ENCODE data around the gene CRYGC.

Gene CRYGC

DNA sequence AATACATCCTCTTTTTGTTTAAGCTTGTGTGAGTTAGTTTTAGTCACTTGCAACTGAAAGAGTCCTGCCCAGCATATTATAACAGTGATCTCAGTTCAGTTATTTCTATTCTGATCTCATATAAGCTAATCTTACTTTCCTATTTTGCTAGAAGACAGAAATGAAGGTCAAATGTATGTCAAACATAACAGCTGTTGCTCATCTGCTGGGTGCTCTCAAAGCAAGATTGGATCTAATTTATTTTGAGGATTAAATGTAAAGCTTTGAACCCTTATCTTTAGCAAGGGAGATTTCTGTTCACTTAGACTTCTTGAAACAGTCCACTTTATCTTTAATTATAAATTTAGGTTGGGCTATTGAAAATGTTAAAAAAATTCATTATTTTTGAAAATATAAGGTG, 36.5 kb downstream of the CRYGC start:
- no peak for DNase-seq (ENCODE audit: low read depth in 2 of 2)

DNA sequence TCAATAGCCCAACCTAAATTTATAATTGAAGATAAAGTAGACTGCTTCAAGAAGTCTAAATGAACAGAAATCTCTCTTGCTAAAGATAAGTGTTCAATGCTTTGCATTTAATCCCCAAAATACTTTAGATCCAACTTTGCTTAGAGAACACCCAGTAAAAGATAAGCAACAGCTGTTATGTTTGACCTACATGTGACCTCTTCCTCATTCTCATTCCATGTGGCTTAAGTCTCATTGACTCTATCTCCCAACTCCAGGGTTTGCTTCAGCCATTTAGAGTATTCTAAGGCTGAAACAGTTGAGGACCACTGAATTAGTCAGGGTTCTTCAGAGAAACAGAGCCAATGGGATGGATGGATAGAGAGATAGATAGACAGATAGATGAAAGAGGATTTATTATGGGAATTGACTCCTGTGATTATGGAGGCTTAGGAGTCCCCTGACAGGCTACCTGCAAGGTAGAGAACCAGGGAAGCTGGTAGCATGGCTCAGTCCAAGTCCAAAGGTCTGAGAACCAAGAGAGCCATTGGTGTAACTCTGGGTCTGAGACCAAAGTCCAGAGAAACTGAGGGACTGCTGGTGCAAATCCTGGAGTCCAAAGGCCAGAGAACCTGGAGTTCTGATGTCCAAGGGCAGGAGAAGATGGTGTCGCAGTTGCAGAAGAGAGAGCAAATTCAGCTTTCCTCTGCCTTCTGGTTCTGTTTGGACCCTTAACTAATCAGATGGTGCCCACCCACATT, 37.4 kb downstream of the CRYGC start:
- no peak for DNase-seq (ENCODE audit: low read depth in 2 of 2)

GRCh38 chr2:208090420-208090819, 39.2 kb downstream of the CRYGC start:
- DNase-seq (ENCODE audit: low read depth in 2 of 2), result no peak

DNA sequence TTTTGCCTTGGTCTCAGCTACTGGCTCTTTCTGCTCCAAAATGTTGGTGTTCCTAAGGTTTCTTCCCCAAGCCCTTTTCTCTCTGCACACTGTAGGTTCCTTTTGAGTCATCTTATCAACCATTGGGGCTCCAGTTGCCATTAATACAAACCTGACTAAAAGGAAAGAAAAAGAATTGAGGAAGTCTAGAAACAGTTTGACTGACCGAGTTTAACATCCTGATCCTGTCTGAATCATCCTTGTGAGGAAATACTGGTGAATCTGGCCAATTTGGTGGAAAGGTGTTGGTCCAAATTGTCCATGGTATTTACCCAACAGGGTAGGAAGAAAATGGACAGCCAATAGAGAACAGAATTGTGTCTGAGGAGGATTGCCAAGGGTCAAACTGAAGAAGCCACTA, 43.6 kb downstream of the CRYGC start:
- DNase-seq (ENCODE audit: low read depth in 2 of 2), result no peak

DNA sequence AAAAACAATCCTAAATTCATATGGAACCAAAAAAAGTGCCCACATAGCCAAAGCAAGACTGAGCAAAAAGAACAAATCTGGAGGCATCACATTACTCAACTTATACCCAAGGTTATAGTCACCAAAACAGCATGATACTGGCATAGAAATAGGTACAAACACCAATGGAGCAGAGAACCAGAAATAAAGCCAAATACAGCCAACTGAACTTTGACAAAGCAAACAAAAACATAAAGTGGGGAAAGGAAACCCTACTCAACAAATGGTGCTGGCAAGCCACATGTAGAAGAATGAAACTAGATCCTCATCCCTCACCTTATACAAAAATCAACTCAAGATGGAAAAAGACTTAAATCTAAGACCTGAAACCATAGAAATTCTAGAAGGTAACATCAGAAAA, 45.8 kb downstream of the CRYGC start:
- no peak for DNase-seq (ENCODE audit: low read depth in 2 of 2)
